Head of caudate nucleus (tissue), 42 donors: Measurements from ENCODE around the gene TMEM191C.
"Not testable (repeated sequence)": the region's sequence is repeated elsewhere in the genome, so short reads cannot be mapped to it uniquely, and the experiment has no call there.

Experiments used
- DNase-seq, 42 donors: peaks; one replicate each; pipeline versions ENCODE4 v3.0.0 to v3.0.0-alpha.2; 2020 to 2021; ENCODE audit warnings: mixed read lengths in 7 of 42
- intact Hi-C: fragments of 100-400 bp; cut with DNase I; formaldehyde crosslinking; loops from one replicate; pipeline ENCODE4 v1.15.0; 2022

The TMEM191C gene

DNA sequence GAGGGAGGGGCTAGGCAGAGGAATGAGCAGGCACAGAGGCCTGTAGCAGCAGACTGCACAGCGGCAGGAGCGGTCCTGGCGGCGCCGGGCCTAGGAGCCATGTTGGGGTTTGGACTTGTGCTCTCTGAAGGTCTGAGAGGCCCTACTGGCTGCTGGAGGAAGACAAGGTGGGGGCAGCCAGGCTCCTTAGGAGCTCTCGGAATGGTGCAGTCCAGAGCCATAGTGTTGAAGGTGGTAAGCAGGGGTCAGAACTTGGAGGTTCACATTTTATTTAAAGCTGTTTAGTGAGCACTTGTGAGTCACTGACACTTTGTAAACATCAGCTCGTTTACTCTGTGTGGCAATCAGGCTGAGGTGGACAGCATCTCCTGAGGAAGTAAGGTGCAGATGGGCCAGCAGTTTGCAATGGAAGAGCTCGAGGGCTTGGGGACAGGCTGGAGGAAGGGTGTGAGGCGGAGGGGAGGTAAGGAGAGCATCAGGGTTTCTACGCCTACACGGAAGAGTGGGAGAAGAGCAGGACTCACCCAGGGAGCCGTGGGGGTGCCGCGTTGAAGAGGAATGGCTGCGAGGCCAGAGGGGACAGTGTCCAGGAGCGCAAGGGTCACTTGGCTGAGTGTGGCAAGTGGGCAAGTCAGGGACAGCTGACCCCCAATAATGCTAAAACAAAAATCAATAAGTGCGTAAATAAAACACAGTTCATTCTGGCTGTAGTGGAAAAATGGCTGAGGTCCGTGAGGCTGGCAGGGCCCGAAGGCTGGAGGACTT is 10.0 kb upstream of the TMEM191C start:
- intact Hi-C loops = no loop called here
- DNase-seq = peak in 5 of 42 donors; percentile 11 to 36 (median 25)

DNA sequence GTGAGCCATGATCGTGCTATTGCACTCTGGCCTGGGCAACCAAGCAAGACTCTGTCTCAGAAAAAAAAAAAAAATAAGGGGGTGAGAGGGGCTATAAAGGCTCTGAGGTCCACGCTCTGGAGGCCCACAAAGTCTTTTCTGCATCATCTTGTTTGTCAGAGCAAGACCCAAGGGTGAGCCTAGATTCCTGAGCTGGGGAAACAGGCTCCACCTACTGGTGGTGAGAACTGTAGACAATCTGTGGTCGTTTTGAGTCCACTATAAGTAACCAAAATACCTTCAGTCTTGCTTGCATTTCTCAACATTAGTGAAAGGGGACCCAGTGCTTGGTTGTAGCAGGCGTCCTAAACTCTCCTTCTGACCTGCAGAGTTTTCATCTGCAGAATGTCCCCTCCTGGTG is 4.5 kb upstream of the TMEM191C start:
- DNase-seq, intact Hi-C loops: not testable (repeated sequence)

DNA sequence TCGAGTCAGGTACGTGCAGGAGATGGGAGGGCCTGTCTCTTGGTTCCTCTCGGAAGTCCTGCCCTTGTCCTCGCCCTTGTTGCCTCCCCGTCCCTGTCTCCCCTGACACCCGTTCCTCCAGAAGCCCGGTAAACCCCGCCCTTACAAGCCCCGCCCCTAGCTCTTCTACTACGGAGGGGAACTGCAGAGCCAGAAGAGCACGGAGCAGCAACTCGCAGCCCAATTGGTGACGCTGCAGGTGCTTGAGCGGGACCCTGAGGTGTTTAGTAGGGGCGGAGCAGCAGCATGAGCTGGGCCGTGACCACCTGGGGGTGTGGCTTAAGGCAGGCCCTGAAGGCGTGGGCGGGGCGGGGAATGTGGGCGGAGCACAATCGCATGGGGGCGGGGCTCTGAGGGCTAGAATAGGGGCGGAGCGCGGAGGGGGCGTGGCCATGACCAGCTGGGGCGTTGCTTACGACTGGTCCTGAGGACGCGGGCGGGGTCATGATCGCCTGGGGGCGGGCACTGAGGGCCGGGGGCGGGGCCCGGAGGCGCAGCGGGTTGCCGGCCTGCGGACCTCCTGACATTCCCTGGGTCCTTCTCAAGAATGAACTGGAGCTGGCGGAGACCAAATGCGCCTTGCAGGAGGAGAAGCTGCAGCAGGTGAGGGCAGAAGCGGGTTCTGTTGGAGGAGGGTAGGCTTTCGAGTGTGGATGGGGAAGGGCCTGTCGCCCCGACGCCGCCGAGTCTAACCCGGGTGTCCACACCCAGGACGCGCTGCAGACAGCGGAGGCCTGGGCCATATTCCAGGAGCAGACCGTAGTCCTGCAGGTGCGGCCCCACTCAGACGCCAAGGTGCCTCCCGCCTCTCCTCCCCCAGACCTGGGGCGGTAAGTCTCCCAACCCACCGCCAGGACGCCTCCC is 1.3 kb downstream of the TMEM191C start:
- peak; percentile 75 to 93 (median 87) for DNase-seq

DNA sequence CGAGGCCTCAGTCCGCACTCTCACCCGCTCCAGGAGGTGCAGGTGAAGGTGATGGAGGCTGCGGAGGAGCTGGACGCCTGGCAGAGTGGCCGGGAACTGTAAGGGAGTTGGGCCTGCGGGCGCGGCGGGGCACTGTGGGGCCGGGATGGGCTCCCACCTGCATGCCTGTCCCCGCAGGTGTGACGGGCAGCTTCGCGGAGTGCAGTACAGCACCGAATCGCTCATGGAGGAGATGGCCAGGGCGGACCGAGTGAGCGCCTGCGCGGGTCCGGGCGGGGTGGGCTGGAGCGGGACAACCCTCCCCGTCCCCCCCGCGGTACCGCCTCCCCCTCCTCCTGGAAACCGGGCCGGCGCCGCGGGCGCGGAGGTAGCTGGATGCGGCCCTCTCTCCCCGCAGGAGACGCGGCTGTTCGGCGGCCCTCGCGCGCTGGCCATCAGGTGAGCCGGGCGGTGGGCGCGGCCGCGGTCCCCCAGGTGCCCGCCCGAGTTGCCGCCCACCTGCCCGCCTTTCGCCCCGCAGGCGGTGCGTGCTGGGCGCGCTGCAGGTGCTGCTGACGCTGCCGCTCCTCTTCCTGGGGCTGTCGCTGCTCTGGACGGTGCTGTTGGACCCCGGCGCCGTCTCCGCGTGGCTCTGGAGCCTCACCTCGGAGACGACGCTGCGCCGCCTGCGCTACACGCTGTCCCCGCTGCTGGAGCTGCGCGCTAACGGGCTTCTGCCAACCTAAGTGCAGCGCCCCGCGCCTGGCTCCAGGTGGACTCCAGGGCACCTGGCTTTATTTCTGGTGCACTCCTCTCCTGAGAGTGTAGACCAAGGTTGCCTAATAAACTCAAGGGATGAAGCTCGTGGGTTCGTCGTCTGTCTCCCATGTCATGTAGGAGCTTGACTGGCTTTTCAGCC is 2.2 kb downstream of the TMEM191C start:
- DNase-seq, intact Hi-C loops: not testable (repeated sequence)

More for the DNA sequence above, 1.3 kb downstream of the TMEM191C start:
- intact Hi-C loops = not testable (repeated sequence)

DNA sequence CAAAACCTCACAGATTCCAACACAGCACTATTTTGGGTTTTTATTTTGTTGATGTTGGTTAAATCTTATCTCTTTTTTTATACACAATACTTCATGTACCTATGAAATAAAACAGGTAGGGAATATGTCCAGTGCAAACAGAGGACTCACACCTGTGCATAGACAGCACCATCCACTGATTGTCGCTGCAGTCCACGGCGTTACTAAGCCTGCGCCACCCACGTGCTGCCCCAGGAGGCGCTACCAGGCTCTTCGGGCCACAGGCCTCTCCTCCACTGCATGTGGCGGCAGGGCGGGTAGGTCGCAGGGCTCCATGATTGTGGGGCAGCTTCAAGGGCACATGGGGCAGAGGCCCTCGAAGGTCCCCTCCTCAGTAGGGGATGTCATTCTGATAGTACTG is 5.8 kb downstream of the TMEM191C start:
- intact Hi-C loops, DNase-seq: not testable (repeated sequence)

DNA sequence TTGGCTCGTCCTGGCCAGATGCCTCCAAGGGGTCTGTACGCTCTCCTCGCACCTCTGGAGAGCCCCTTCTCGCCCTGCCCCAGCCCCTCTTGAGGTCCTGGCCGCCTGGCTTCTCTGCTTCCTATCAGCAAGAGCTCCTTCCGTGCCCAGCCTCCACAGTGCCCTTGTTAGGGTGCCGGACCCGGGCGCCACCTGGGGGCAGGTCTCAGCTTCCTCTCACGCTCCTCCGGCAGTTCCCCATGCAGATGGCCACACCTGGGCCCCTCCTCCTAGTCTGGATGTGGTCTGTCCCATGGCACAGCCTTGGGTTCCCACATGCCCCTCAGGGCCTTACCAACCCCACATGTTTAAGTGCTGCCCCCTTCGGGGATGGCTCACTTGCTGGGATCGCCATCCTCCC is 6.5 kb downstream of the TMEM191C start:
- DNase-seq, intact Hi-C loops: not testable (repeated sequence)

DNA sequence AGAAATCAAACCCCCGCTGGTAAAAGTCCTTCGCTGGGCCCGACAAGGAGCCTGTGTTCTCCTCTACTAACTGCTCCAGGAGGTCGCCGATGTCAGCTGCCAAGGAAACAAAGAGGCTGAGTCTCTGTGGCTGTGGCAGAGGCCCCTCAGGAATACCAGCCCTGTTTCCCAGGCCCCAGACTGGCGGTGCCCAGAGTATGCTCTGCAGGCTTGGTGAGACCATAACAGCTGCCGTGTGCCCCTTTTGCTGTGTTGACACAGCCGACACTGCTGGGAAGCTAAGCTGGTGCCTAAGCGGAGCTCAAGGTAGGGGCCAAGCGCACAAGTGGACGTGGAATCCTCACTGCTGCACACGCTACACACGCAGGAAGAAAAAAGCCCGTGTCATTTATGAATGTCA is 16.9 kb downstream of the TMEM191C start:
- DNase-seq = peak in 4 of 42 donors; percentile 14 to 42 (median 19)
- intact Hi-C loops = not testable (repeated sequence)

DNA sequence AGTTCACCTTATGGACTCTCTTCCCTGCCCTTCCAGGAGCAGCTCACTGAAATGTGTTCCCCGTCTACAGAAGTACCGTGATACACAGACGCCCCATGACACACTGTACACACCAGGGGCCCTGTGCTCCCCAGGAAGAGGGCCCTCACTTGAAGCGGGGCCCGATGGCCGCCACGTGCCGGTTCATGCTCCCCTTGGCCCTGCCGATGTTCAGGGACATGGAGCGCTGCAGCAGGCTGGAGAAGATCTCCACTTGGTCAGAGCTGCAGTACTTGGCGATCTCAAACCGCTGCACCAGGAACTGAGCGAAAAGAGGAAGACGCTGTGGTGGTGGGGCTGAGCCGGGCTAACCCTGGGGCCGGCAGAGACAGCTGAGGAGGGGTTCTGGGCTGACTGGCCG is 20.5 kb downstream of the TMEM191C start:
- intact Hi-C loops, DNase-seq: not testable (repeated sequence)

DNA sequence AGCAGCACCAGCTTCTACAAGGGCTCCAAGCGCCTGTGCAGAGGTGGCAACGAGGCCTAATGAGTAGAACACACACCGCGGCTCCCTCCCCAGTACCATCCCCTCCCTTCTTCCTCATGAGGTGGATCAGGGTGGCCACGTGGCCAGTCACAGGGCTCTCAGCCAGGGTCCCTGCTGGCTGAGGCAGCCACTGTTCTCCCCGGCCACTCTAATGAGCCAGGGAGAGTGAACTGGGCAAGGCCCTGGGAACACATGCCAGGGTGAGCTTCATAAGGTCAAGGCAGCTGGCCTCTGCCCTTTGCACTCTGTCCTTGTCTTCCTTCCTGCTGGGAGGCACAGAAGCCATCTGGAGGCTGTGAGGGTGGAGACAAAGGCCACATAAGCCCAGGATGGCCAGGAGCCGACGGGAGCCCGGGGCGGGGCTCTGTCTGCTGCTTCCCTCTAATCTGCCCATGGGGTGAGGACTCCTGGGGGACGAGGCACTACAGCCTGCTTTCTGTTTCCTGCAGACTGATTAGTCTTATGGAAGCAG is 22.0 kb downstream of the TMEM191C start:
- intact Hi-C loops = not testable (repeated sequence)
- peak in 26 of 42 donors; percentile 2 to 62 (median 24) for DNase-seq

DNA sequence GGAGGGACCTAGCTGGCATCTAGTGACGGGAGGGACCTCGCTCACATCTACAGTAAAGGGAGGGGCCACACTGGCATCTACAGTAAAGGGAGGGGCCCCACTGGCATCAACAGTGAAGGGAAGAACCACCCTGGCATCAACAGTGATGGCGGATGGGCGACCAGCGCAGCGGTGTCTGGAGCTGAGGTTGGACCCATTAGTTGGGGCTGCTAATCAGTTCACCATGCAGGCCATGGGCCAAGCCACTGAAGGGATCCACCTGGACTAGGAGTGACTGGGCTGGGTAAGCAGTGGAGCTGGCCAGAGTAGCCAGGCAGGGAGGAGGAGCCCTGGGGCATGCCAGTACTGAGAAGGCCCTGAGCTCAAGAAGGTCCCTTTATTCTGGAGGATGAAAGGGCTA is 23.4 kb downstream of the TMEM191C start:
- DNase-seq, intact Hi-C loops: not testable (repeated sequence)

DNA sequence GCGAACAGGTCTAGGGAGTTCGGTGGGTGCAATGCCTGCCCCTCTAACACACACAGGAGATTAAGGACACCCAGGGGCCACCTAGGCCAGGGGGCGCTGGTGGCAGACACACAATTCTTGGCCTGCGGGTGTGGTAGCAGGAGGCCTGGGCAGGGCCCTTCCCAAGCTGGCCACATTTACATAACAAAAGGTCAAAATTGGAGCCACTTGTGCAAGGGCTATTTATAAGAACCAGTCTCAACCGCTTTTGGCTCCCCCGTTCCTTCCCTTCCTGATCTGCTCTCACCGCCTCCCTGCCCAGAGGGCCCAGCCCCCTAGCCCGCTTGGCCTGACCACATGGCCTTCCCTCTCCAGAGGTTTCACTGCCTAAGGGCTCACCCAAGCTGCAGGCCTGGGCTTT is 25.1 kb downstream of the TMEM191C start:
- intact Hi-C loops, DNase-seq: not testable (repeated sequence)

DNA sequence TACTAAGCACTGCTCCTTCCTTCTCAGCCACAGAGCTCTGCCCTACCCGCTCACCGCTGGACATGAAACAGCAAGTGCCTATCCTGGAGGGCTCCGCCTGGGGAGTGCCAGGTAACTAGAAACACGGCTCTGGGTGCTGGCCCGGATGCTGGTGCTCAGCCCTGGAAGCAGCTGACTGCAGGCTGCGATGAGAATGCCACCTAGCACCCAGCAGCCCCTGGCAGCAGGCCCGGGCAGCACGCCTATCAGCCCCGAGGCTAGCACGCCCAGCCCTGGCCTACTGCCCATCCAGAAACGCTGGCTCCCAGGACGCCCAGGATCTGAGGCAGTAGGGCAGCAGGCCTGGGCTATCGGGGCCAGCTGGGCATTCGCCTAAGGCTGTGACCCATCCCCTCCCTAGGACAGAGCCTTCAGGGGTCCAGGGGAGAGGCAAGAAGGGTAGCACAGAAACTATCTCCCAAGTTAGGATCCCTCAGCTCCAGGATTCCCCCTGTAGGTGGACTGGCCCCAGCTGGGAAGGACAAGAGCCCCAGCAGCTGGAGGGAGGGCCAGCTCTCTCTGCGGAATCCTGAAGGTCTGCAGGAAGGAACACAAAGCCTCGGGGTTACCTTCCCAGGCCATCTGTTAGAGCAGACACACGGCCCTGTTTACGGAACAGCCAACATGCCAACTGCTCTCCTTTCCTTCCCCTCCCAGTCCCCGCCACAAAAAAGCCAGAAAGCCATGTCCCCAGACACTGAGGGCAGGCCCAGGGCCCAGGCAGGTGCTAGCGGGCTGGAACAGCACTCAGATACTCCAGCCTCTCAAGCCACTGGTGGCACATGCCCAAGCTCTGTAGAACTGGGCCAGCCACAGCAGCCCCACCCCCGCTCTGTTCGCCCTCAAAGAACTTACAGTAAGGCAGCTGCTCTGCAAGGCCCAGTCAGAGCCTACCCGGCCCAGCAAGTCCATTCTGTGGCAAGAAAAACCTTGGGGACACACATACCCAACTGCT is 26.9 kb downstream of the TMEM191C start:
- DNase-seq = not testable (repeated sequence)

DNA sequence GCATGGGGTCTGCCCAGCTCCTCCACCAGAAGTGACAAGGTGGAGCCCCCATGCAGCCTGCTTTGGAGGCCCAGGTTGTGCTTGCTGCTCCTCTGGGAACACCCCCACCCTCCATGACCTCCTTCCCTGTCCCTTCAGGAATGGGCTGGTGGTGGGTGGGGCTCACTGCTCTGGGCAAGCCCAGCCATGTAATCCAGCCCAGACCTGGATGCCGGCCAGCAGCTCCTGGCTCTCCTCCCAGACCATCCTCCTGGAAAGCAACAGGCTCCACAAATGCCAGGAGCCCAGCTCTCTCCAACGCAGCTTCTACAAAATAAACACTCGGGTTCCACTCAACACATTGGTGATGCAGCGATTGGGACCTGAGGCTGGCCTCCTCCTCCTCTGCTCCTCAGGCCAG is 30.8 kb downstream of the TMEM191C start:
- intact Hi-C loops, DNase-seq: not testable (repeated sequence)

More for the DNA sequence above, 26.9 kb downstream of the TMEM191C start:
- intact Hi-C loops = not testable (repeated sequence)

DNA sequence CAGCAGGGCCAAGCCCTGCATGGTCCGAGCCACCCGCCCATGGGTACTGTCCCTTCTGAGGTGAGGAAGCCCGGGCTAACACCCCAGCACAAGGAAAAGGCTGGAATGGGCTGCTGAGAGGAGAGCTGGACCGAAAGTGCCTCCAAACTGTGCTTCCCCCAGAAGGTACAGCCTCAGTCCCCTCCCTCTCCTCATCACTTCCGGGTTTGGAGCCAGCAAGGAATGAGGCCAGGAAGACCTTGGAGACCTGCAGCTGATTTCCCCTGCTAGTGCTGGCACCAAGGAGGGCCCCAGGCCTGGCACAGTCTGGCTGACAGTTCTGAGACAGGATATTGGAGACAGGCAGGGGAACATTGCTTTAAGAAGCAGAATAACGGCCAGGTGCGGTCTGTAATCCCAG is 31.3 kb downstream of the TMEM191C start:
- intact Hi-C loops, DNase-seq: not testable (repeated sequence)

DNA sequence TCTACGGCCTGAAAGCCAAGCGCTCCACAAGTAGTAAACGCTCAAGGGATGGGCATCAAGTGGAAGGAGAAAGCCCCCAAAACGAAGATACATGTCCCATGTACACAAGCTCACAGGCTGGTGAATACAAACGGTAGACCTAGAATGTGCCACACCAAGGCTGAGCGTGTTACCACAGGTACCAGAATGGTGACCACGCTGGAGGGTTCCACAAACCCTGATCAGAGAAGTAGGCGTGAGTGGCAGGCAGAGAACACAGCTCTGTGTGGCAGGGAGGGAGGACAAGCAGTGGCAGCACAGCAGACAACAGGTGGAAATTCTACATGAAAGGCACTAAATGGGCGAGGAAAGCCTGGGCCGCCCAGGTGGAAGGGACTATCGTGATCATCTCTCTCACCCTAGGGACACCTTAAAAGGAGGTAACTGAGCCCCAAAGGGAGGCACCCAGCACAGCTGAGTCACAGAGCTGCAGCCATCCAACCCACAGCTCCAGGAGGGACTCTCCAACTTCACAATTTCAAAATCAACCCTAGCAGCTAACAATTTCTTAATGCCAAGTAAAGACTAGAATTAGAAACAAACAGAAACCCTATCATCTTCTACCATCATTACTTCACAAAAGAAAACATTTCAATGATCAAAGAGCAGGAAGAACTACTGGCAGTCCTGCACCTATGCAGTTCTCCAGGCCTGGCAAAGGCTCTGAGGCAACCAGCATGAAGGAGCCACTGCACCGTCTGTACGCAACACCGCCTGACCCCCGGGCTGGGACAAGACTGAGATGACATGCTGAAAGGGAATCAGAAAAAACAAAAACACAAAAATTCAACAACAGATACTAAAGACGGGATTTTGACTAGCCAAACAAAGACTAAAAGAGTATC is 32.7 kb downstream of the TMEM191C start:
- DNase-seq, intact Hi-C loops: not testable (repeated sequence)

DNA sequence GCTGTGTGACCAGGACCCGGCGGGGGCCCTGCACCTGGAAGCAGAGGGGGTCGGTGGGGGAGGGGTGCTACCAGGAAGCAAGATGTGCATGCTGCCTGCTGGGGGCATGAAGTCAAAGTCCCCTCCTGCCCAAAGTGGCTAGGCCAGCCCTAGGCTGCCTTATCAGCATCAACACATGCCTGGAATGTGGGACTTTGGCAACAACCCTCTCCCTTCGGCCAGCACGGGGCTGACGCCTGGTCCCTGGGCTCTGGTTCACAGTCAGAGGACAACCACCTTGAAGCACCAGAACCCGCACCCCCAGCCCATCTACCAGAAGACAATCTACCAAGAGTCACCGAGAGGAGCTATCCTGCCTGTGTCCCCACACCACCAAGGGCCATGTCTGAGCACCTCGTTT is 43.2 kb downstream of the TMEM191C start:
- DNase-seq, intact Hi-C loops: not testable (repeated sequence)
